ENCODE results near the gene TRIOBP. TPM values are rescaled to one million over a fixed set of nuclear protein-coding genes. Genes with fewer than 3 reads are reported as not detected.

TRIOBP gene
- total RNA-seq, 4 donors from 2014 or later = 45.3 to 86.4 (median 65.1) TPM

GRCh38 chr22:37677493-37677974 lies 19.3 kb upstream of the TRIOBP start:
- intact Hi-C loops (cut with DNase I; ENCODE audit: low total_unique reads) = no loop called here
- DNase-seq (ENCODE audit: low spot score in 2 of 2) = no peak
- H3K4me3 ChIP-seq (ENCODE audit: low read depth, poor library complexity, severe bottlenecking) = no peak overlapping the region
- TF ChIP-seq CTCF (IDR thresholded peaks at IDR 0.05) (no peak), POLR2A (IDR thresholded peaks at IDR 0.05) (no peak)
- 43 to 58% methylated on average over 15 of the region's 15 CpGs for WGBS, 2 donors

GRCh38 chr22:37678372-37678771 lies 18.5 kb upstream of the TRIOBP start:
- intact Hi-C loops (cut with DNase I; ENCODE audit: low total_unique reads) = no loop called here
- no peak for DNase-seq (ENCODE audit: low spot score in 2 of 2)
- no peak for TF ChIP-seq CTCF (IDR thresholded peaks at IDR 0.05)
- TF ChIP-seq POLR2A (IDR thresholded peaks at IDR 0.05) = no peak
- H3K4me3 ChIP-seq (ENCODE audit: low read depth, poor library complexity, severe bottlenecking) = no peak overlapping the region
- WGBS, 2 donors = 61 to 80% methylated on average over 17 to 18 of the region's 18 CpGs

- H3K4me3 ChIP-seq (ENCODE audit: low read depth, poor library complexity, severe bottlenecking) = no peak overlapping the region
- no peak for TF ChIP-seq CTCF (IDR thresholded peaks at IDR 0.05)
- TF ChIP-seq POLR2A (IDR thresholded peaks at IDR 0.05) = no peak
- DNase-seq (ENCODE audit: low spot score in 2 of 2) = no peak
- intact Hi-C loops (cut with DNase I; ENCODE audit: low total_unique reads) = no loop called here
- 77 to 85% methylated on average over 8 of the region's 8 CpGs for WGBS, 2 donors
Measured at GRCh38 chr22:37679670-37680069, 17.2 kb upstream of the TRIOBP start.

- no peak overlapping the region for H3K4me3 ChIP-seq (ENCODE audit: low read depth, poor library complexity, severe bottlenecking)
- intact Hi-C loops (cut with DNase I; ENCODE audit: low total_unique reads) = no loop called here
- DNase-seq (ENCODE audit: low spot score in 2 of 2) = no peak
- TF ChIP-seq POLR2A (IDR thresholded peaks at IDR 0.05) = no peak
- no peak for TF ChIP-seq CTCF (IDR thresholded peaks at IDR 0.05)
- 67 to 69% methylated on average over 7 of the region's 7 CpGs for whole genome bisulfite sequencing, 2 donors
Measured at GRCh38 chr22:37680191-37680851, 16.5 kb upstream of the TRIOBP start.

GRCh38 chr22:37681001-37681424 lies 15.8 kb upstream of the TRIOBP start:
- 70 to 83% methylated on average over 2 of the region's 2 CpGs for WGBS, 2 donors
- DNase-seq (ENCODE audit: low spot score in 2 of 2) = no peak
- no peak overlapping the region for H3K4me3 ChIP-seq (ENCODE audit: low read depth, poor library complexity, severe bottlenecking)
- intact Hi-C loops (cut with DNase I; ENCODE audit: low total_unique reads) = no loop called here
- no peak for TF ChIP-seq CTCF (IDR thresholded peaks at IDR 0.05)
- no peak for TF ChIP-seq POLR2A (IDR thresholded peaks at IDR 0.05)
